Small intestine (tissue), 7 donors: ENCODE measurements around the gene CXCL10. TPM values are rescaled to one million over a fixed set of nuclear protein-coding genes. Genes with fewer than 3 reads are reported as not detected.
A peak's percentile ranks its signal among the peaks of the same experiment; 100 is the strongest.
"Not testable (repeated sequence)": the region's sequence is repeated elsewhere in the genome, so short reads cannot be mapped to it uniquely, and the experiment has no call there.

Experiments
- DNase-seq, 2 donors: peaks; one replicate each; pipeline versions ENCODE4 v3.0.0 to v3.0.0-alpha.2; 2013
- FAIRE-seq: peaks from 2 replicates; lab custom pipeline; 2012; peaks lifted over from hg19 to GRCh38; lab: Jason Lieb, UNC
- H3K27ac ChIP-seq, 3 donors: one replicate each; pipeline ENCODE4 v1.5.1; 2013; ENCODE audit warnings: low read length in 2 of 3, mild to moderate bottlenecking in 2 of 3, control low read depth in 1 of 3, inconsistent platforms in 1 of 3, low read depth in 1 of 3, moderate library complexity in 1 of 3
- H3K27me3 ChIP-seq, 3 donors: one replicate each; pipeline ENCODE4 v1.6.1; 2013; ENCODE audit warnings: low read length in 3 of 3, inconsistent platforms in 1 of 3; ENCODE audit not compliant: control insufficient read depth in 3 of 3, insufficient read depth in 3 of 3
- H3K36me3 ChIP-seq, 3 donors: one replicate each; pipeline ENCODE4 v1.6.1; 2013; ENCODE audit warnings: low read length in 3 of 3, inconsistent platforms in 1 of 3, low read depth in 1 of 3, mild to moderate bottlenecking in 1 of 3, moderate library complexity in 1 of 3; ENCODE audit not compliant: control insufficient read depth in 3 of 3, insufficient read depth in 2 of 3
- H3K4me1 ChIP-seq, 3 donors: one replicate each; pipeline ENCODE4 v1.6.1; 2013; ENCODE audit warnings: low read length in 2 of 3, inconsistent platforms in 1 of 3, low read depth in 1 of 3, mild to moderate bottlenecking in 1 of 3, moderate library complexity in 1 of 3; ENCODE audit not compliant: control insufficient read depth in 3 of 3, insufficient read depth in 2 of 3
- H3K4me3 ChIP-seq, 3 donors: one replicate each; pipeline ENCODE4 v1.5.1; 2013; ENCODE audit warnings: low read length in 3 of 3, control low read depth in 1 of 3, inconsistent platforms in 1 of 3, low read depth in 1 of 3, mild to moderate bottlenecking in 1 of 3, moderate library complexity in 1 of 3
- H3K9me3 ChIP-seq, 2 donors: one replicate each; pipeline ENCODE4 v1.6.1; 2013; ENCODE audit warnings: low read depth in 1 of 2, low read length in 1 of 2; ENCODE audit not compliant: control insufficient read depth in 2 of 2, insufficient read depth in 1 of 2
- WGBS, 3 donors: extraction: QIAGEN DNeasy Blood & Tissue Kit; methylation state at CpG; one replicate each; pipeline ENCODE4 v1.1.7; 2013; 5-methylcytosine and 5-hydroxymethylcytosine counted together
- polyA plus RNA-seq, 4 donors: library from polyadenylated mRNA; stranded (reverse) in 3 of 4; unstranded in 1 of 4; fragments of 200-250 nt in 3 of 4; fragments of 120-200 nt in 1 of 4; gene quantifications; one replicate each; pipeline versions ENCODE4 v1.2.1 to v1.2.3, GENCODE V29; 2013
- donor health status: healthy with polysubstance abuse.
- donor health status: control.
- donor health status: control.
- donor health status: Bipolar disorder and iron deficiency.
- donor health status: healthy.

The CXCL10 gene
- polyA plus RNA-seq, 4 donors, result 2.4 to 8.1 (median 4.2) TPM; not detected in 1

DNA sequence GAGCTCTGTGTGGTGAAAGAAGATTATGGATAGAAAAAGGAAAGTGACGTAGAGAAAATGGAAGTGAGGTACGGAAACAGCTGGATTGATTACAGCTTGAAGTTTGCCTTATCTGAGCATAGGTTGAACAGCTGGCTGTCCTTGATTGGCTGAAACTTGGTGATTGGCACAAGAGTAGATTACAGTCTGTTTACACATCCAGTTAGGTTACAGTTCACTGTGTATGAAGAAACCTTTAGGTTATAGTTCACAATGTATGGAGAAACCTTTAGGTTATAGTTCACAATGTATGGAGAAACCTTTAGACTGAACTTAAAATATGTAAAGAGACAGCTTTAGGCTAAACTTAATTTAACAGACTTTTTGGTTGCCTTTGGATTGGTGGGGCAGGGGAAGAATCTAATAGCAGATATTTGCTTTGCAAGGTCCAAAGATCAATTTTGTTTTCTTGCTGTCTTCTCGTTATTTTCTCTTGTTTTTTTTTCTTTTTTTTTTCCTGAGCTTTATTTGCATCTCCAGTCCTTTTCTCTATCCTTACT is 35.7 kb upstream of the CXCL10 start:
- peak; percentile 54 to 74 for DNase-seq
- 10 to 39% (median 26%) methylated on average over 3 of the region's 3 CpGs for WGBS, 3 donors
- H3K4me1 ChIP-seq, result peaks cover 0 to 2% (median 2%) of the 10 kb centered on the region in 3 donors
- H3K9me3 ChIP-seq, result no peaks in the 10 kb centered on the region
- H3K27me3 ChIP-seq, result no peaks in the 10 kb centered on the region
- H3K27ac ChIP-seq, result no peak overlapping the region
- no peaks in the 10 kb centered on the region for H3K36me3 ChIP-seq
- FAIRE-seq, result peak; percentile 10
- H3K4me3 ChIP-seq, result no peak overlapping the region

GRCh38 chr4:76058302-76058701 is 35.0 kb upstream of the CXCL10 start:
- Histone ChIP-seq H3K9me3 (no peaks in the 10 kb centered on the region), H3K36me3 (no peaks in the 10 kb centered on the region), H3K27me3 (no peaks in the 10 kb centered on the region), H3K4me3 (no peak overlapping the region), H3K27ac (no peak overlapping the region), H3K4me1 (peaks cover 0 to 2% (median 2%) of the 10 kb centered on the region in 3 donors)
- no peak for FAIRE-seq
- no peak for DNase-seq

- FAIRE-seq (no peak), DNase-seq (no peak)
- 81 to 93% (median 92%) methylated on average over 2 of the region's 2 CpGs for WGBS, 3 donors
- H3K4me1 ChIP-seq, result peaks cover 0 to 2% (median 2%) of the 10 kb centered on the region in 3 donors
- no peaks in the 10 kb centered on the region for H3K36me3 ChIP-seq
- H3K27me3 ChIP-seq, result no peaks in the 10 kb centered on the region
- H3K27ac ChIP-seq, result no peak overlapping the region
- no peaks in the 10 kb centered on the region for H3K9me3 ChIP-seq
- H3K4me3 ChIP-seq, result no peak overlapping the region
These were observed 32.1 kb upstream of the CXCL10 start for GRCh38 chr4:76055421-76055820.

DNA sequence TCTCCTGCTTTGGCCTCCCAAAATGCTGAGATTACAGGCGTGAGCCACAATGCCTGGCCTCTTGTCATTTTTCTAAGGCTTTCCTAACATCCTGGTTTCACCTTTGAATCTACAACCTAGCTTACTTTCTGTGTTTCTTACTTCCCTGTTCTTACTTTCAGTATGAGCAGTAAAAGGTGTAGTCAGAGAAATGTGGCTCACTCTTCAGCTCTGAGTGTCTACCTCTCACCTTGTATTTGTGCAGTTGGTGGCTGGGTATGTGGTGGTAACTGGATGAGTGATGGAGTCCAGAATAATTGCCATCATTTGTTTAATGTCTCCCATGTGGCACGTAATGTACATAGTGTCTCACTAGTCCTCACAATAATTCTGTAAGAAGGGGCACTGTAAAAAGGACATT is 31.7 kb upstream of the CXCL10 start:
- no peaks in the 10 kb centered on the region for H3K36me3 ChIP-seq
- no peak overlapping the region for H3K27ac ChIP-seq
- 55 to 59% (median 57%) methylated on average over 2 of the region's 2 CpGs for WGBS, 3 donors
- no peaks in the 10 kb centered on the region for H3K27me3 ChIP-seq
- no peaks in the 10 kb centered on the region for H3K9me3 ChIP-seq
- H3K4me1 ChIP-seq, result peaks cover 0 to 2% (median 2%) of the 10 kb centered on the region in 3 donors
- no peak for FAIRE-seq
- no peak overlapping the region for H3K4me3 ChIP-seq
- peak; percentile 35 to 36 for DNase-seq

DNA sequence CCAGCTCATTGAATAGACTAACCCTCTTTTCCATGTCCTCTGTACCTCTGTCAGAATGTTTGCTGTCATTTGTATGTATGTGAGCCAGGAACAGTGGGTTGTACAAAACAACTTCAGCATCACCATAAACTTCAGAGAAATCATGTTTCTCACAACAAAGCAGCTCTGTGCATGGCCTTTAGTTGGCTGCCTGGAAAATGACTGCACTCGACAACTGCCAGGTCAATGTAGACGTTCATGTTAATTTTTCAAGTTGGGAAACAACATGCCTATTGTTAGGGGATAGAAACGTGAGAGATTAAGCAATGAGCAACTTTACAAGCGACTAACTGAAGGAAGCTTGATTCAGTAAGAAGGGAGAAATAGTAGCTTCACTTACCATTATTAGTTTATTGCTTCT is 30.4 kb upstream of the CXCL10 start:
- 11 to 19% (median 19%) methylated on average over 4 of the region's 4 CpGs for WGBS, 3 donors

DNA sequence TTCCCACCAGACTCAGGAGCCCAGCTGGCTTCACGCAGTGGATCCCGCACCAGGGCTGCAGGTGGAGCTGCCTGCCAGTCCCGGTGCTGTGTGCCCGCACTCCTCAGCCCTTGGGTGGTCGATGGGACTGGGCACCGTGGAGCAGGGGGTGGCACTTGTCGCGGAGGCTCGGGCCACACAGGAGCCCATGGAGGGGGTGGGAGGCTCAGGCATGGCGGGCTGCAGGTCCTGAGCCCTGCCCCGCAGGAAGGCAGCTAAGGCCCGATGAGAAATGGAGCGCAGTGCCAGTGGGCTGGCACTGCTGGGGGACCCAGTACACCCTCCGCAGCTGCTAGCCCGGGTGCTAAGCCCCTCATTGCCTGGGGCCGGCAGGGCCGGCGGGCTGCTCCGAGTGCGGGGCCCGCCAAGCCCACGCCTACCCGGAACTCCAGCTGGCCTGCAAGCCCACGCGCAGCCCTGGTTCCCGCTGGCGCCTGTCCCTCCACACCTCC is 27.3 kb upstream of the CXCL10 start:
- H3K27me3 ChIP-seq, H3K9me3 ChIP-seq, H3K36me3 ChIP-seq, DNase-seq, H3K27ac ChIP-seq, H3K4me3 ChIP-seq, H3K4me1 ChIP-seq, FAIRE-seq: not testable (repeated sequence)
- 83 to 94% (median 91%) methylated on average over 18 to 27 of the region's 27 CpGs for WGBS, 3 donors

More for the DNA sequence above, 30.4 kb upstream of the CXCL10 start:
- no peak overlapping the region for H3K4me3 ChIP-seq
- no peaks in the 10 kb centered on the region for H3K9me3 ChIP-seq
- H3K27ac ChIP-seq, result no peak overlapping the region
- DNase-seq (no peak), FAIRE-seq (no peak)
- no peaks in the 10 kb centered on the region for H3K36me3 ChIP-seq
- peaks cover 0 to 2% (median 2%) of the 10 kb centered on the region in 3 donors for H3K4me1 ChIP-seq
- no peaks in the 10 kb centered on the region for H3K27me3 ChIP-seq

- not testable (repeated sequence) for FAIRE-seq, H3K4me3 ChIP-seq, H3K9me3 ChIP-seq, DNase-seq, H3K27me3 ChIP-seq, H3K4me1 ChIP-seq, H3K36me3 ChIP-seq, H3K27ac ChIP-seq
- 86 to 90% (median 88%) methylated on average over 15 to 17 of the region's 17 CpGs for WGBS, 3 donors
These were observed 26.6 kb upstream of the CXCL10 start for GRCh38 chr4:76049860-76050416.

DNA sequence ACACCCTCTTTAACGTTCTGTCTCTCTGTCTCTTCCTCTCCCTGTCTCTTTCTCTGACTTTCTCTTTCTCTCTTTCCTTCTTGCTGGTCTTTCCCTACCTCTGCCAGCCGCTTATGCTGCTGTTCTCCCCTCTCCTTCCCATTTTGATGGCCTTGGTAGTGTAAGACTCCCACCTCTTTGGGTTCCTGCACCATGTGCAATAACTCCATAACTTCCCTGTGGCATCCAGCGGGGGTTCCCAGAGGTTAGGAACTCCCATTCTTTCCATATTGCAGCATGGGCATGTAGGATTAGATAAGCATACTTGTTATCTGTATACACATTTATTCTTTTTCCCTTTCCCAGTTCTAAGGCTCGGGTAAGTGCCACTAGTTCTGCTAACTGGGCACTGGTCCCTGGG is 21.4 kb upstream of the CXCL10 start:
- FAIRE-seq, H3K4me3 ChIP-seq, H3K27me3 ChIP-seq, DNase-seq, H3K36me3 ChIP-seq, H3K9me3 ChIP-seq, H3K4me1 ChIP-seq, H3K27ac ChIP-seq: not testable (repeated sequence)
- 78 to 89% (median 82%) methylated on average over 4 of the region's 4 CpGs for WGBS, 3 donors
